ES-I3 (cell line): ENCODE measurements around the gene THSD7A.
A peak's percentile ranks its signal among the peaks of the same experiment; 100 is the strongest.

ENCODE experiments used
- H3K36me3 ChIP-seq: 2 replicates; pipeline ENCODE4 v1.6.1; 2013; ENCODE audit warnings: mild to moderate bottlenecking, low read length, control low read depth, moderate library complexity; ENCODE audit not compliant: insufficient read depth
- H3K4me1 ChIP-seq: 2 replicates; pipeline ENCODE4 v1.6.1; 2013; ENCODE audit warnings: mild to moderate bottlenecking, control low read depth, low read length; ENCODE audit not compliant: insufficient read depth
- H3K9ac ChIP-seq: 2 replicates; pipeline ENCODE4 v1.6.1; 2013; ENCODE audit warnings: low read depth, mild to moderate bottlenecking, low read length, moderate library complexity
- H3K9me3 ChIP-seq: 2 replicates; pipeline ENCODE4 v1.6.1; 2013; ENCODE audit warnings: mild to moderate bottlenecking, low read length, moderate library complexity; ENCODE audit not compliant: control insufficient read depth, insufficient read depth

Gene THSD7A

GRCh38 chr7:11358637-11359036 is 473.4 kb downstream of the THSD7A start:
- Histone ChIP-seq H3K9me3 (no peaks in the 10 kb centered on the region), H3K36me3 (no peaks in the 10 kb centered on the region), H3K9ac (no peak overlapping the region), H3K4me1 (no peaks in the 10 kb centered on the region)

GRCh38 chr7:11355399-11356005 is 476.5 kb downstream of the THSD7A start:
- no peaks in the 10 kb centered on the region for H3K9me3 ChIP-seq
- no peaks in the 10 kb centered on the region for H3K36me3 ChIP-seq
- no peak overlapping the region for H3K9ac ChIP-seq
- no peaks in the 10 kb centered on the region for H3K4me1 ChIP-seq

DNA sequence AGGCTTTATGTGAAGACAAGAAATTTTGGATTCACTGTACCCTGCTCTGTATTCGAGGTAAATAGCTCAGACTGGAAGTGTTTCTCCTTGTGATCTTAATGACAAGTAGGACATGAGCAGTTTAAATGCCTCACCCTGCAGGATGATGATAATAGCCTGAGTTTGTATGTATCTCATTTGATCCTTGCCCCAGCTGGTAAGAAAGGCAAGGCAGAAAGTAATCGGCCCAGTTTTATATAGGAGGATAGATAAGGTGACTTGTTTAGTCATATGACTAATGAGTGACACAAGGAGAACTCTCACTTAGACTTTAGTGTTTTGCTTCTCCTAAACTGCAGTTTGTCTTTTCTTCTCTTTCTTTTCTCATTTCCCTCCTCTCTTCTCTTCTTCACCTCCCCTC is 485.7 kb downstream of the THSD7A start:
- no peaks in the 10 kb centered on the region for H3K9me3 ChIP-seq
- H3K4me1 ChIP-seq, result peaks cover 12% of the 10 kb centered on the region
- H3K9ac ChIP-seq, result no peak overlapping the region
- H3K36me3 ChIP-seq, result no peaks in the 10 kb centered on the region

- H3K4me1 ChIP-seq, result peaks cover 12% of the 10 kb centered on the region
- no peaks in the 10 kb centered on the region for H3K36me3 ChIP-seq
Measured at GRCh38 chr7:11345621-11346020, 486.4 kb downstream of the THSD7A start.

GRCh38 chr7:11343818-11344413 is 488.1 kb downstream of the THSD7A start:
- no peaks in the 10 kb centered on the region for H3K9me3 ChIP-seq
- peak overlapping the region; percentile 8; the same call in 1 of the 2 replicates for H3K9ac ChIP-seq
- H3K36me3 ChIP-seq, result no peaks in the 10 kb centered on the region
- H3K4me1 ChIP-seq, result peaks cover 12% of the 10 kb centered on the region

More at GRCh38 chr7:11345621-11346020, 486.4 kb downstream of the THSD7A start:
- H3K9me3 ChIP-seq, result no peaks in the 10 kb centered on the region
- H3K9ac ChIP-seq, result no peak overlapping the region

DNA sequence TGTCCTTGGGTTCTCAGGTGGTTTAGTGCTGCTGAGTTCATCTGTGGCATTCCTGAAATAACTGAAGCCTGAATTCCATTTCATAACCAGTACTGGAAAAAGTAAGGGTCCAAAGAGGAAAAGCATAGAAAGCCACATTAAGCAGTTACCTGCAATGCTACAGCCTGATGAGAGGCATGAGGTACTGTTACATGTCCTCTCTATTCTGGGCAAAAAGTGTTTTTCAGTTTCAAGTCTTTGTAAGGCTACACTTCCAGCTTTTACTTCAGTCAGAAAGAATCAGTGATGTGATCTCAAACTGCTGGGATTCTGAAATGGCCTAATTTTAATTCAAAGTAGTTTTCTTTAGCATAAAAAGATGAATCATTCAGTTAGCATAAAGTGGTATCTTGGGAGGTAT is 488.9 kb downstream of the THSD7A start:
- H3K36me3 ChIP-seq, result no peaks in the 10 kb centered on the region
- no peaks in the 10 kb centered on the region for H3K9me3 ChIP-seq

DNA sequence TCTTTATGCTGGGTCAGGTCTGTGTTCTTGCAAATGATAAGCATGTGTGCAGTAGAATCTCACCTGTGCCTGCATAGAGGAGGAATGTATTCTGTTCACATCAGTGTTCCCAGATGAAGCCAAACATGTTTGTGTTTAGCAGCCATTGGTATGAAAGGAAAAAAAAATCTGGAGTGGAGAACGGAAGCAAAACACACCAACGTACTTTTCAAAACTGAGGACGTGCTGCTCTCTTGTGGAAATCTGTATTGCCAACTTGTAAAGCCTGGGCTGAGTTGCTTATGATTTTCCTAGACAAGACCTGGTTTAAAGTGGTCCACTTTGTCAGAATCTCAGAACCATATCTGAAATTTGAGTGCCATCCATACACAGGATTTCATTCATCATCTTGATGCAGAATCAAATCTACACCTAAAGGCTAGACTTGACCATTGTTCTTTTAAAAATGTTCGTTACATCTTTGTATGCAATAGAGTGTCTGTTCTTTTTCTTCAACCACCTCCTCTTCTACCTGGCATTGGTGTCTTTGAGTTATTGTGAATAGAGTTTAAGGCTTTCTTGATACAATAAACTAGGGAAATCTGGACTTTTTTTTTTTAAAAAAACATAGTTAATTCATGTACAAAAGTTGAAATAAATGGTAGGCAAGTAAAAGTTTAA is 490.6 kb downstream of the THSD7A start:
- no peak overlapping the region for H3K9ac ChIP-seq
- peaks cover 12% of the 10 kb centered on the region for H3K4me1 ChIP-seq
- no peaks in the 10 kb centered on the region for H3K36me3 ChIP-seq
- no peaks in the 10 kb centered on the region for H3K9me3 ChIP-seq

More for the DNA sequence above, 488.9 kb downstream of the THSD7A start:
- H3K4me1 ChIP-seq, result peaks cover 12% of the 10 kb centered on the region
- H3K9ac ChIP-seq, result no peak overlapping the region

DNA sequence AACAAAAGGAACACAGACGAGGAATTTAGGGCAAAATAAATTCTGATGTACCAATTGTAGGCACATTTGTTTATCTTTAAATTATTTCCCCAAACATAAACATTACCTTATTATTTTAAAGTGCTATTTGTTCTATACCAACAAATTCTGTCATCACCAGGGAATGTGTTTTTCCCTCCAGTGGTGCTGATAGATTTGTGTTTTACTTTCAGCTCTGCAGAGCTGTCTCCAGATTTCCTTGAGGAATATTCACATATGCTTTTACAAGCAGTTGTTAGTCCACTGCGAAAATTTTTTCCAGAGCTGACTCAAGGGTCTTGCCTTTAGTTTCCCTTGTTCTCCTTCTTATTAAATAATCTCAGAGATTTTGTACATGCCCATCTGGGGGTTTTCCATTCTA is 495.6 kb downstream of the THSD7A start:
- no peak overlapping the region for H3K9ac ChIP-seq
- no peaks in the 10 kb centered on the region for H3K36me3 ChIP-seq
- H3K4me1 ChIP-seq, result no peaks in the 10 kb centered on the region
- no peaks in the 10 kb centered on the region for H3K9me3 ChIP-seq

DNA sequence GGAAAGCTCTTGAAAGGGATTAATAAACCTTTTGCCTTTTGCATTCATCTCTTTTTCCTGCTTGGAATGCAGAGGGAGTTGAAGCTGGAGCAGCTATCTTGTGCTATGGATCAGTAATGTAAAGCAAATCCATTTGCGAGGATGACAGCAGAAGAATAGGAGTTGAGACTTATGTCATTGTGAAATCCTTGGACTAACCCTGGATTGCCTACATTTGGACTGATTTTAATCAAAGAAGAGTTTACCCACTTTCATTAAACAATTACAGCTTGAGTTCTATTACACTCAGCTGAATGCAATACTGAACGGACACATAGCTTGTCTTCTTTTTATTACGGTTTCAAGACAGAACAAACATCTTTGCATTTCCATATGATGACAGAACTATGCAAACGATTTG is 496.1 kb downstream of the THSD7A start:
- Histone ChIP-seq H3K36me3 (no peaks in the 10 kb centered on the region), H3K9me3 (no peaks in the 10 kb centered on the region), H3K9ac (no peak overlapping the region), H3K4me1 (no peaks in the 10 kb centered on the region)

GRCh38 chr7:11332865-11333228 is 499.2 kb downstream of the THSD7A start:
- H3K9ac ChIP-seq, result no peak overlapping the region
- H3K4me1 ChIP-seq, result 0 out of 2 replicates have a peak, but pooled peaks cover 3% of the 10 kb centered on the region
- H3K9me3 ChIP-seq, result no peaks in the 10 kb centered on the region
- H3K36me3 ChIP-seq, result no peaks in the 10 kb centered on the region

GRCh38 chr7:11332186-11332864 is 499.7 kb downstream of the THSD7A start:
- no peaks in the 10 kb centered on the region for H3K9me3 ChIP-seq
- no peak overlapping the region for H3K9ac ChIP-seq
- H3K4me1 ChIP-seq, result 0 out of 2 replicates have a peak, but pooled peaks cover 3% of the 10 kb centered on the region
- H3K36me3 ChIP-seq, result no peaks in the 10 kb centered on the region

DNA sequence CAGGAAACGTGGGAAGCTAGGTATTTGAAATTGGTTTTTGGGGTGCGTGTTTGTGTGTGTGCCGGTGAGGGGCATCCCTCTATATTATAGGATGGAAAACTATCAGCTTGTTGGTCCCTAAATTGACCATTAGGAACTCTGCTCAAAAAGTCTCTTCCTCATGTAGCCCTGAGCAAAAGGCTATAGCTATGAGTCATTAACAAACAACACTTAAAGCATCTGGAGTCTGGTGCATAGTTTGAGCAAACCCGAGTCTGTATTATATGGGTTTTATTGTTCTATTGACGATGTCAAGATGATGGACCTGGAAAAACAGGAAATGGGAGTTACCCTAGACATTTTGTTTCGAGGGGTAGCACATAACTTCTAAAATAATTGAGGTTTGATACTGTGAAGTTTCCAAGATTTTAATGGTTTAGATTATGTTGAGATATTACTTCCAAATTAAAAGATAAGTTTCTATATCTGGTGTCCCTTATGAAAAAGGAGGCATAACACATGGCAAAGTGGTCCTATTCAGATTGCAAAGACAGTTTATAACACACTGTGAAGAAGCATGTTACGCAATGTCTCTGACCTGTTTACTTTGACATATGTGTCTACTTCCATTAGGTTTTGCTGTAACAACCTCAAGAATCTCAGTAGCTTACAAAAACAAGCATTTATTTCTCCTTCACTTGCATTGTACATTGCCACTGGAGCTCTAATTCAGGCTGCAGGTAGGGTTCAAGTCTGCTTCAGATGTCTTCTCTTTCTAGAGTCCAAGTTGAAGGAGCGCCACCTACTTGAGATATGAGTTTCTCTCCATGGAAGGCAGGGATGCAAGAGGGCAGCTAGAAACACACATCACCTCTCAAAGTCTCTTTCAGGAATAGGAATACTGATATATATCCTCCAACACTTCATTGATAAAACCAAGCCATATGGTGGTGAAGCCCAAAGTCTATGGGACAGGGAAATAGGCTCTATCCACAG is 500.6 kb downstream of the THSD7A start:
- Histone ChIP-seq H3K9me3 (no peaks in the 10 kb centered on the region), H3K9ac (no peak overlapping the region), H3K36me3 (no peaks in the 10 kb centered on the region), H3K4me1 (0 out of 2 replicates have a peak, but pooled peaks cover 3% of the 10 kb centered on the region)

- Histone ChIP-seq H3K9me3 (no peaks in the 10 kb centered on the region), H3K36me3 (no peaks in the 10 kb centered on the region), H3K9ac (no peak overlapping the region), H3K4me1 (0 out of 2 replicates have a peak, but pooled peaks cover 3% of the 10 kb centered on the region)
Measured at GRCh38 chr7:11330717-11331116, 501.3 kb downstream of the THSD7A start.

DNA sequence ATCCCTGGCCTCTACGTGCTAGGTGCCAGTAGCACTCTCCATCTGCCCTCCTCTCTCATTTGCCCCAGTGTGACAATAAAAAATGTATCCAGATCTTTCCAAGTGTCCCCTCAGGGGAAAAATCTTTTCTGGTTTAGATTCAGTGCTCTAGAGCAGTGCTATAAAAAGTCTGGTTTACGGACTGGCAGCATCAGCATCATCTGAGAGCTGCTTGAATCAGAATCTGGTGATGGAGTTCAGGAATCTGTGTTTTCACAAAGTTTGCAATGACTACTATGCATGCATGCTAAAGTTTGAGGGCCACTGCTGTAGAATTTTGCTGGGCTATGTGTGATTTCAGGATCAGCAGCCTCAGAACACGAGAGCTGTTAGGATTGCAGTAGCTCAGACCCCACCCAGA is 501.8 kb downstream of the THSD7A start:
- Histone ChIP-seq H3K36me3 (no peaks in the 10 kb centered on the region), H3K4me1 (0 out of 2 replicates have a peak, but pooled peaks cover 3% of the 10 kb centered on the region), H3K9ac (no peak overlapping the region), H3K9me3 (no peaks in the 10 kb centered on the region)
